HepG2 (cell line): Measurements from ENCODE around the gene OTOP2. TPM values are rescaled to one million over a fixed set of nuclear protein-coding genes. Genes with fewer than 3 reads are reported as not detected.

Experiments
- IRX3 ChIP-seq: sonication (generic); formaldehyde crosslinking; IDR thresholded peaks from 2 replicates; pipeline ENCODE4 v1.8.1; 2023; ENCODE audit warnings: mild to moderate bottlenecking, low read depth, missing genetic modification reagents, borderline replicate concordance
- ISX ChIP-seq: sonication (generic); formaldehyde crosslinking; conservative IDR thresholded peaks from 2 replicates; pipeline ENCODE4 v1.5.0; 2020; ENCODE audit warnings: missing genetic modification reagents
- ZC3H4 ChIP-seq: sonication (generic); formaldehyde crosslinking; IDR thresholded peaks from 2 replicates; pipeline ENCODE4 v1.4.0; 2020; ENCODE audit warnings: missing genetic modification reagents, borderline replicate concordance
- ZFP62 ChIP-seq: sonication (generic); formaldehyde crosslinking; IDR thresholded peaks from 2 replicates; pipeline ENCODE4 v1.4.0; 2020; ENCODE audit warnings: missing genetic modification reagents
- ZNF275 ChIP-seq: sonication (generic); formaldehyde crosslinking; IDR thresholded peaks from 2 replicates; pipeline ENCODE4 v1.8.0; 2022; ENCODE audit warnings: missing genetic modification reagents, mild to moderate bottlenecking, inconsistent platforms, borderline replicate concordance
- ZNF280D ChIP-seq: sonication (generic); formaldehyde crosslinking; IDR thresholded peaks from 2 replicates; pipeline ENCODE4 v1.5.1; 2020; ENCODE audit warnings: mild to moderate bottlenecking, missing genetic modification reagents
- ZNF547 ChIP-seq: sonication (generic); formaldehyde crosslinking; IDR thresholded peaks from 2 replicates; pipeline ENCODE4 v1.5.1; 2020; ENCODE audit warnings: mild to moderate bottlenecking, missing genetic modification reagents
- ZNF558 ChIP-seq: sonication (generic); formaldehyde crosslinking; IDR thresholded peaks from 2 replicates; pipeline ENCODE4 v1.9.0; 2022; ENCODE audit warnings: mild to moderate bottlenecking, missing genetic modification reagents, borderline replicate concordance
- ZNF564 ChIP-seq: sonication (generic); formaldehyde crosslinking; IDR thresholded peaks from 2 replicates; pipeline ENCODE4 v1.8.1; 2023; ENCODE audit warnings: mild to moderate bottlenecking, missing genetic modification reagents
- ZNF713 ChIP-seq: sonication (generic); formaldehyde crosslinking; IDR thresholded peaks from 2 replicates; pipeline ENCODE4 v1.4.0; 2020; ENCODE audit warnings: mild to moderate bottlenecking, missing genetic modification reagents
- ZNF770 ChIP-seq: sonication (generic); formaldehyde crosslinking; IDR thresholded peaks from 2 replicates; pipeline ENCODE4 v1.5.0; 2020; ENCODE audit warnings: mild to moderate bottlenecking, missing genetic modification reagents
- polyA plus RNA-seq, 8 experiments: library from polyadenylated mRNA; depleted of rRNA in 3 of 8; stranded (reverse) in 7 of 8; unstranded in 1 of 8; fragments of >200 nt; fragmentation: Illumina TruSeq in 4 of 8; extraction: Trizol in 4 of 8; gene quantifications; 2 replicates each; pipeline versions ENCODE4 v1.2.1 to v1.2.3, GENCODE V29; 2011 to 2016; ENCODE audit warnings: low read depth in 4 of 8, missing spikeins in 1 of 8, mixed read lengths in 1 of 8; ENCODE audit not compliant: insufficient read depth in 1 of 8
- total RNA-seq, 5 experiments: library from RNA; depleted of rRNA; stranded (reverse); fragments of >200 nt; fragmentation: Illumina TruSeq; extraction: Trizol; gene quantifications; 2 replicates each; pipeline ENCODE4 v1.2.3, GENCODE V29; 2016; ENCODE audit warnings: low read depth in 1 of 5
- TF ChIP-seq, protein P1 (sequence below): IDR thresholded peaks from 2 replicates; pipeline ENCODE4 v1.6.1; 2016; ENCODE audit warnings: mild to moderate bottlenecking
- TF ChIP-seq, protein P2 (sequence below): sonication (generic); formaldehyde crosslinking; IDR thresholded peaks from 2 replicates; pipeline ENCODE4 v1.5.1; 2020; ENCODE audit warnings: missing genetic modification reagents, mild to moderate bottlenecking, borderline replicate concordance
- TF ChIP-seq, protein P3 (sequence below): sonication (generic); formaldehyde crosslinking; IDR thresholded peaks from 2 replicates; pipeline ENCODE4 v1.4.0; 2020; ENCODE audit warnings: missing genetic modification reagents
- TF ChIP-seq, protein P4 (sequence below): IDR thresholded peaks from 2 replicates; pipeline ENCODE4 v1.6.1; 2016; ENCODE audit warnings: low read depth, borderline replicate concordance

OTOP2 gene
- total and polyA plus RNA-seq, 2 of the 13 experiments (the other 11 are each of a cell fraction or from before 2014, with no cell fraction given) = not detected

- TF ChIP-seq ZNF564 (CRISPR knock-in tag) (no peak), ZC3H4 (CRISPR knock-in tag) (no peak), ZNF280D (CRISPR knock-in tag) (0 out of 2 replicates have a peak, but pooled peaks have one; percentile 54), ZNF713 (no peak), ZNF770 (no peak), IRX3 (CRISPR knock-in tag) (no peak), ZNF547 (no peak), ZNF275 (CRISPR knock-in tag) (peak; percentile 32; the same call in 1 of the 2 replicates), ZFP62 (no peak), ISX (CRISPR knock-in tag) (no peak), ZNF558 (CRISPR knock-in tag) (no peak)
- TF ChIP-seq, protein P1, sequence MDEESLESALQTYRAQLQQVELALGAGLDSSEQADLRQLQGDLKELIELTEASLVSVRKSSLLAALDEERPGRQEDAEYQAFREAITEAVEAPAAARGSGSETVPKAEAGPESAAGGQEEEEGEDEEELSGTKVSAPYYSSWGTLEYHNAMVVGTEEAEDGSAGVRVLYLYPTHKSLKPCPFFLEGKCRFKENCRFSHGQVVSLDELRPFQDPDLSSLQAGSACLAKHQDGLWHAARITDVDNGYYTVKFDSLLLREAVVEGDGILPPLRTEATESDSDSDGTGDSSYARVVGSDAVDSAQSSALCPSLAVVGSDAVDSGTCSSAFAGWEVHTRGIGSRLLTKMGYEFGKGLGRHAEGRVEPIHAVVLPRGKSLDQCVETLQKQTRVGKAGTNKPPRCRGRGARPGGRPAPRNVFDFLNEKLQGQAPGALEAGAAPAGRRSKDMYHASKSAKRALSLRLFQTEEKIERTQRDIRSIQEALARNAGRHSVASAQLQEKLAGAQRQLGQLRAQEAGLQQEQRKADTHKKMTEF (CRISPR knock-in tag) = peak; percentile 31; the same call in 1 of the 2 replicates
- TF ChIP-seq, protein P2, sequence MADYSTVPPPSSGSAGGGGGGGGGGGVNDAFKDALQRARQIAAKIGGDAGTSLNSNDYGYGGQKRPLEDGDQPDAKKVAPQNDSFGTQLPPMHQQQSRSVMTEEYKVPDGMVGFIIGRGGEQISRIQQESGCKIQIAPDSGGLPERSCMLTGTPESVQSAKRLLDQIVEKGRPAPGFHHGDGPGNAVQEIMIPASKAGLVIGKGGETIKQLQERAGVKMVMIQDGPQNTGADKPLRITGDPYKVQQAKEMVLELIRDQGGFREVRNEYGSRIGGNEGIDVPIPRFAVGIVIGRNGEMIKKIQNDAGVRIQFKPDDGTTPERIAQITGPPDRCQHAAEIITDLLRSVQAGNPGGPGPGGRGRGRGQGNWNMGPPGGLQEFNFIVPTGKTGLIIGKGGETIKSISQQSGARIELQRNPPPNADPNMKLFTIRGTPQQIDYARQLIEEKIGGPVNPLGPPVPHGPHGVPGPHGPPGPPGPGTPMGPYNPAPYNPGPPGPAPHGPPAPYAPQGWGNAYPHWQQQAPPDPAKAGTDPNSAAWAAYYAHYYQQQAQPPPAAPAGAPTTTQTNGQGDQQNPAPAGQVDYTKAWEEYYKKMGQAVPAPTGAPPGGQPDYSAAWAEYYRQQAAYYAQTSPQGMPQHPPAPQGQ = no peak
- TF ChIP-seq, protein P3, sequence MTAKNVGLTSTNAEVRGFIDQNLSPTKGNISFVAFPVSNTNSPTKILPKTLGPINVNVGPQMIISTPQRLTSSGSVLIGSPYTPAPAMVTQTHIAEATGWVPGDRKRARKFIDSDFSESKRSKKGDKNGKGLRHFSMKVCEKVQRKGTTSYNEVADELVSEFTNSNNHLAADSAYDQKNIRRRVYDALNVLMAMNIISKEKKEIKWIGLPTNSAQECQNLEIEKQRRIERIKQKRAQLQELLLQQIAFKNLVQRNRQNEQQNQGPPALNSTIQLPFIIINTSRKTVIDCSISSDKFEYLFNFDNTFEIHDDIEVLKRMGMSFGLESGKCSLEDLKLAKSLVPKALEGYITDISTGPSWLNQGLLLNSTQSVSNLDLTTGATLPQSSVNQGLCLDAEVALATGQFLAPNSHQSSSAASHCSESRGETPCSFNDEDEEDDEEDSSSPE = no peak
- TF ChIP-seq, protein P4, sequence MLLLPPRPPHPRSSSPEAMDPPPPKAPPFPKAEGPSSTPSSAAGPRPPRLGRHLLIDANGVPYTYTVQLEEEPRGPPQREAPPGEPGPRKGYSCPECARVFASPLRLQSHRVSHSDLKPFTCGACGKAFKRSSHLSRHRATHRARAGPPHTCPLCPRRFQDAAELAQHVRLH = 0 out of 2 replicates have a peak, but pooled peaks have one; percentile 26
Measured at GRCh38 chr17:74961657-74962350, 37.7 kb downstream of the OTOP2 start (continued).
